Neutrophil (primary cell): ENCODE results near the gene TMEM237.

Experiments used
- H3K27ac ChIP-seq: fragments of 200-600 bp; sonication (generic); 2 replicates; pipeline ENCODE4 v1.5.1; 2016; ENCODE audit warnings: mild to moderate bottlenecking, moderate library complexity
- H3K27me3 ChIP-seq: fragments of 200-600 bp; sonication (generic); 2 replicates; pipeline ENCODE4 v1.6.0; 2016; ENCODE audit warnings: mild to moderate bottlenecking
- H3K36me3 ChIP-seq: fragments of 200-600 bp; sonication (generic); 2 replicates; pipeline ENCODE4 v1.5.1; 2017
- H3K4me1 ChIP-seq, 2 experiments: fragments of 200-600 bp in 1 of 2; sonication (generic) in 1 of 2; 1 replicate in 1 of 2; 2 replicates in 1 of 2; pipeline versions ENCODE4 v1.5.1 to v1.6.1; 2013 to 2016; ENCODE audit warnings: low read depth in 1 of 2, low read length in 1 of 2, mild to moderate bottlenecking in 1 of 2, moderate library complexity in 1 of 2; ENCODE audit not compliant: control insufficient read depth in 1 of 2, insufficient read depth in 1 of 2
- H3K4me3 ChIP-seq, 2 experiments: fragments of 200-600 bp in 1 of 2; sonication (generic) in 1 of 2; 1 replicate in 1 of 2; 2 replicates in 1 of 2; pipeline ENCODE4 v1.5.1; 2013 to 2016; ENCODE audit warnings: low read depth in 1 of 2, low read length in 1 of 2, mild to moderate bottlenecking in 1 of 2, moderate library complexity in 1 of 2
- H3K9me3 ChIP-seq: fragments of 200-600 bp; sonication (generic); 2 replicates; pipeline ENCODE4 v1.5.1; 2016
- TF ChIP-seq, protein P1 (sequence below): fragments of 200-600 bp; sonication (generic); IDR thresholded peaks from 2 replicates; pipeline ENCODE4 v1.5.1; 2016; ENCODE audit warnings: antibody characterized with exemption

TMEM237 gene

DNA sequence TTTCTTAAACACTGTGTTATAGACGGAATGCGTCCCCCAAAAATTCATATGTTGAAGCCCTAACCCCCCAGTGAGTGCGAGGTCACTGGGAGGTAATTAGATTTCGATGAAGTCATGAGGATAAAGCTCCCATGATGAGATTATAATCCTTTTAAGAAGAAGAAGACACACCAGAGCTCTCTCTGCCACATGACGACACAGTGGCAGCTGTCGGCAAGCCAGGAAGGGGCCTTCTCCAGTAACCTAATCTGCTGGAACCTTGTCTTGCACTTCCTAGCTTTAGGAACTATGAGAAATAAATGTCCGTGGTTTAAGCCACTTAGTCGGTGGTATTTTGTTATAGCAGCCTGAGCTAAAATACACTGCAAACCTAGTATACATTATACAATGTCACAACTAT lies 12.3 kb downstream of the TMEM237 start:
- no peaks in the 10 kb centered on the region for H3K4me1 ChIP-seq
- TF ChIP-seq, protein P1, sequence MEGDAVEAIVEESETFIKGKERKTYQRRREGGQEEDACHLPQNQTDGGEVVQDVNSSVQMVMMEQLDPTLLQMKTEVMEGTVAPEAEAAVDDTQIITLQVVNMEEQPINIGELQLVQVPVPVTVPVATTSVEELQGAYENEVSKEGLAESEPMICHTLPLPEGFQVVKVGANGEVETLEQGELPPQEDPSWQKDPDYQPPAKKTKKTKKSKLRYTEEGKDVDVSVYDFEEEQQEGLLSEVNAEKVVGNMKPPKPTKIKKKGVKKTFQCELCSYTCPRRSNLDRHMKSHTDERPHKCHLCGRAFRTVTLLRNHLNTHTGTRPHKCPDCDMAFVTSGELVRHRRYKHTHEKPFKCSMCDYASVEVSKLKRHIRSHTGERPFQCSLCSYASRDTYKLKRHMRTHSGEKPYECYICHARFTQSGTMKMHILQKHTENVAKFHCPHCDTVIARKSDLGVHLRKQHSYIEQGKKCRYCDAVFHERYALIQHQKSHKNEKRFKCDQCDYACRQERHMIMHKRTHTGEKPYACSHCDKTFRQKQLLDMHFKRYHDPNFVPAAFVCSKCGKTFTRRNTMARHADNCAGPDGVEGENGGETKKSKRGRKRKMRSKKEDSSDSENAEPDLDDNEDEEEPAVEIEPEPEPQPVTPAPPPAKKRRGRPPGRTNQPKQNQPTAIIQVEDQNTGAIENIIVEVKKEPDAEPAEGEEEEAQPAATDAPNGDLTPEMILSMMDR: no peak
- no peaks in the 10 kb centered on the region for H3K9me3 ChIP-seq
- H3K27ac ChIP-seq: no peak overlapping the region
- no peaks in the 10 kb centered on the region for H3K36me3 ChIP-seq
- H3K27me3 ChIP-seq: no peaks in the 10 kb centered on the region
- H3K4me3 ChIP-seq: no peak overlapping the region

DNA sequence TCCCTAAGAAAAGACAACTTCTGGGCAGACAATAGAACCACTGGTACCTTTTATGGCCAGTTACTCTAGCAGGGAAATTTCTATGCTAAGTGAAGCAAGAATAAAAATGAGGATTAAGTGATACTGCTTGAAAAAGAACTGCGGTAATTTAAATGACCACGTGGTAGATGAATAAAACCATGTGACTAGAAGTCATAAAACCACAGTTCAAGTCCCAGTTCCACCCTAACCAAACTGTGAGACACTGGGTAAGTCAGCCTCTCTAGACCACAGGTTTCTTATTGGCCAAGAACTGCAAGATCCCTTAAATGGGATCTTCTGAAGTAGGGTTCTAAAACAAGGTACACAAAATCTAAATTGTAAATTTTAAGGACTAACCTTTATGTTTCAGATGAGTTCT lies 12.7 kb downstream of the TMEM237 start:
- TF ChIP-seq, protein P1: no peak
- no peaks in the 10 kb centered on the region for H3K9me3 ChIP-seq
- H3K27me3 ChIP-seq: no peaks in the 10 kb centered on the region
- H3K4me3 ChIP-seq: no peak overlapping the region
- no peak overlapping the region for H3K27ac ChIP-seq
- no peaks in the 10 kb centered on the region for H3K4me1 ChIP-seq
- H3K36me3 ChIP-seq: no peaks in the 10 kb centered on the region

DNA sequence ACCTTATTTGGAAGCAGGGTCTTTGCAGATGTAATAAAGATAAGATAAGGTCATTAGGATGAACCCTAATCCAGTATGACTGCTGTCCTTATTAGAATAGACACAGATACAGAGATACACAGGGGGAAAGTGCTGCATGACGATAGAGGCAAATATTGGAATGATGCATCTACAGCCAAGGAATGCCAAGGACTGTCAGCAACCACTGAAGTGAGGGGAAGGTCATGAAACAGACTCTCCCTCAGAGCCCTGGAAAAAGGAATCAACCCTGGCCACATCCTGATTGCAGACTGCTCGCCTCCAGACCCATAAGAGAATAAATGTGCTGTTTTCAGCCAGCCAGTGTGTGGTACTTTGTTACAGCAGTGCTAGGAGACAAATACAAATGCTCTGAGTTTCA lies 14.8 kb downstream of the TMEM237 start:
- H3K36me3 ChIP-seq: no peaks in the 10 kb centered on the region
- no peaks in the 10 kb centered on the region for H3K4me1 ChIP-seq
- H3K9me3 ChIP-seq: no peaks in the 10 kb centered on the region
- H3K27ac ChIP-seq: no peak overlapping the region
- TF ChIP-seq, protein P1: no peak
- H3K4me3 ChIP-seq: no peak overlapping the region
- no peaks in the 10 kb centered on the region for H3K27me3 ChIP-seq

DNA sequence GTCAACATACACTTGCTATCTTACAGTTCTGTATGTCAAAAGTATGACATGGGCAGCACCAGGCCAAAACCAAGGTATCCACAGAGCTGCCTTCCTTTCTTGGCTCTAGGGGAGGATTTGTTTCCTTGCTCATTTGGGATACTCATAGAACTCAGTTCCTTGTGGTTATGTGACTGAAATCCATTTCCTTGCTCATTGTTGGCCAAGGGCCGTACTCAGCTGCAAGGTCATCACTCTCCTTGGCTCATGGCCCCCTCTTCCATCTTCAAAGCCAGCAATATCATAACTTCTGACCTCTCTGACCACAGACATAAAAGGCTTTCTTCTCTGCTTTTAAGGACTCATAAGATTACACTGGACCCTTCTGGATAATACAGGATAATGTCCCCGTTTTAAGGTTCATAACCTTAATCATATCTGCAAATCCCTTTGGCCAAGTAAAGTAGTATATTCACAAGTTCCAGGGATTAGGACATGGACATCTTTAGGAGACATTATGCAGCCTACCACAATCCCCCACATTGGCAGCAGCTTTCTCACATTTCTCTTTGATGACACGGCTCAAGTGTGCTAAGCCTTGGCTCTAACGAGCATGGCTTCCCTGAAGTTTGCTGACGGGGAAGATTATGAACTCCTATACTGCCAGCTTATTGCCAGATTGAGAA lies 20.9 kb downstream of the TMEM237 start:
- no peaks in the 10 kb centered on the region for H3K9me3 ChIP-seq
- no peaks in the 10 kb centered on the region for H3K4me1 ChIP-seq
- H3K4me3 ChIP-seq: no peak overlapping the region
- no peaks in the 10 kb centered on the region for H3K27me3 ChIP-seq
- H3K36me3 ChIP-seq: no peaks in the 10 kb centered on the region
- TF ChIP-seq, protein P1: no peak
- H3K27ac ChIP-seq: no peak overlapping the region

DNA sequence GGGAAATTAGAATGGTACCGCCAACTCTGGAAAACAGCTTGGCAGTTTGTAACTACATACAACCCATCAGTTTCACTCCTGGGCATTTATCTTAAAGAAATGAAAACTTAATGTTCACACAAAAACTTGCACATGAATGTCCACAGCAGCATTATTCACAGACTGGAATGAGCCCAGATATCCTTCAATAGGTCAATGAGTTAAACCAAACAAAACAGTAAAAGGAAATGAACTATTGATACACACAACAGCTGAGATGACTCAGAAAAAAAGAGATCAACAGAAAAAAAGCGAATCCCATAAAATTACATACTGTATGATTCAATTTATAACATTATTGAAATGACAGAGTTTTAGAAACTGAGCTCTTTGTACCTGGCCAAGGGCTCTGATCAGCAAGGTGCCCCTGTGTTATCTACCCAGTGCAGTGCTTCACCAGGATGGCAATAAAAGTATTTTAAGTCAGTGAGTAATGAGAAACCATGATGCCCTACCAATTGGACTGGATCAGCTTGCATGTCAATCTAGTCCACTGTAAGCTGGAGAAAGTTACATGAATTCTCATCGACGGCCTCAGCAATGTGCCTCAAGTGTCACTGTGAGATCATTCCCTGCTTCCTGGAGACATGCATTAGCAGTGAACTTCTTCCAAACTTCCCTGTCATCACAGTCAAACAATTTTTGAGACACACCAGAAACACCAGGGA lies 21.9 kb downstream of the TMEM237 start:
- no peaks in the 10 kb centered on the region for H3K9me3 ChIP-seq
- TF ChIP-seq, protein P1: no peak
- no peak overlapping the region for H3K27ac ChIP-seq
- H3K4me1 ChIP-seq: no peaks in the 10 kb centered on the region
- no peaks in the 10 kb centered on the region for H3K27me3 ChIP-seq
- H3K4me3 ChIP-seq: no peak overlapping the region
- no peaks in the 10 kb centered on the region for H3K36me3 ChIP-seq
